COLO829 (cell line): ENCODE results near the gene PGA5.
"Not testable (repeated sequence)": the region's sequence is repeated elsewhere in the genome, so short reads cannot be mapped to it uniquely, and the experiment has no call there.

Experiments
- DNase-seq: peaks from one replicate; pipeline ENCODE4 v3.0.0; 2012; ENCODE audit warnings: low spot score

Gene PGA5

GRCh38 chr11:61240875-61241274 lies at the start of gene PGA5:
Gene PGA5 (plus strand): TSS chr11:61241175. CDS start chr11:61241227, 52 bp downstream.
- not testable (repeated sequence) for DNase-seq

GRCh38 chr11:61193596-61193995 lies 47.4 kb upstream of the PGA5 start:
- no peak for DNase-seq

- DNase-seq, result no peak
Observed at GRCh38 chr11:61194169-61194671, 46.8 kb upstream of the PGA5 start.

- DNase-seq, result no peak
Observed at GRCh38 chr11:61194981-61195695, 45.8 kb upstream of the PGA5 start.

GRCh38 chr11:61195719-61196118 lies 45.3 kb upstream of the PGA5 start:
- DNase-seq, result no peak

GRCh38 chr11:61198361-61198760 lies 42.6 kb upstream of the PGA5 start:
- no peak for DNase-seq

- no peak for DNase-seq
Observed at GRCh38 chr11:61198948-61199523, 41.9 kb upstream of the PGA5 start.

GRCh38 chr11:61201476-61201875 lies 39.5 kb upstream of the PGA5 start:
- DNase-seq, result no peak

GRCh38 chr11:61202950-61203746 lies 37.8 kb upstream of the PGA5 start, which contains the start of gene PGA3:
Gene PGA3 (plus strand): TSS chr11:61203515. CDS start chr11:61203565, 50 bp downstream.
- not testable (repeated sequence) for DNase-seq

- not testable (repeated sequence) for DNase-seq
Observed at GRCh38 chr11:61203873-61204272, 37.1 kb upstream of the PGA5 start.

- not testable (repeated sequence) for DNase-seq
Observed at GRCh38 chr11:61204502-61205059, 36.4 kb upstream of the PGA5 start.

- DNase-seq, result not testable (repeated sequence)
Observed at GRCh38 chr11:61207636-61208310, 33.2 kb upstream of the PGA5 start.

GRCh38 chr11:61210629-61211028 lies 30.3 kb upstream of the PGA5 start:
- not testable (repeated sequence) for DNase-seq

- not testable (repeated sequence) for DNase-seq
Observed at GRCh38 chr11:61211327-61211952, 29.5 kb upstream of the PGA5 start.

GRCh38 chr11:61212202-61212601 lies 28.8 kb upstream of the PGA5 start:
- not testable (repeated sequence) for DNase-seq

- DNase-seq, result not testable (repeated sequence)
Observed at GRCh38 chr11:61213711-61214324, 27.2 kb upstream of the PGA5 start.

GRCh38 chr11:61218306-61218705 lies 22.7 kb upstream of the PGA5 start:
- DNase-seq, result not testable (repeated sequence)

GRCh38 chr11:61219016-61219415 lies 22.0 kb upstream of the PGA5 start:
- not testable (repeated sequence) for DNase-seq

GRCh38 chr11:61222047-61222446 lies 18.9 kb upstream of the PGA5 start, which contains the start of gene PGA4:
Gene PGA4 (plus strand): TSS chr11:61222347. CDS start chr11:61222401, 54 bp downstream.
- not testable (repeated sequence) for DNase-seq

GRCh38 chr11:61222692-61223091 lies 18.3 kb upstream of the PGA5 start:
- not testable (repeated sequence) for DNase-seq
